KMS-11 (cell line): ENCODE data around the gene IGFBP6.

ENCODE experiments used
- H2AFZ ChIP-seq: fragments of 200-600 bp; sonication (generic); 2 replicates; pipeline ENCODE4 v1.6.1; 2016; ENCODE audit warnings: antibody characterized with exemption, mixed run types, low read depth
- H3K27ac ChIP-seq: fragments of 200-600 bp; sonication (generic); 2 replicates; pipeline ENCODE4 v1.6.1; 2016; ENCODE audit warnings: mild to moderate bottlenecking, mixed run types
- H3K27me3 ChIP-seq: fragments of 200-600 bp; sonication (generic); 2 replicates; pipeline ENCODE4 v1.6.1; 2017; ENCODE audit warnings: mild to moderate bottlenecking, low read depth, mixed run types, moderate library complexity; ENCODE audit not compliant: insufficient read depth
- H3K36me3 ChIP-seq: fragments of 200-600 bp; sonication (generic); 2 replicates; pipeline ENCODE4 v1.6.1; 2017; ENCODE audit warnings: mild to moderate bottlenecking, mixed run types; ENCODE audit not compliant: insufficient read depth
- H3K4me1 ChIP-seq: fragments of 200-600 bp; sonication (generic); 2 replicates; pipeline ENCODE4 v1.6.1; 2016; ENCODE audit warnings: mild to moderate bottlenecking, low read depth, mixed run types; ENCODE audit not compliant: poor library complexity, severe bottlenecking
- H3K4me2 ChIP-seq: fragments of 200-600 bp; sonication (generic); 2 replicates; pipeline ENCODE4 v1.7.0; 2016; ENCODE audit warnings: mild to moderate bottlenecking, mixed run types
- H3K4me3 ChIP-seq: fragments of 200-600 bp; sonication (generic); IDR thresholded peaks from 2 replicates; pipeline ENCODE4 v1.6.1; 2017; ENCODE audit warnings: low read depth, low read length, mixed read lengths; ENCODE audit not compliant: insufficient read depth
- H3K79me2 ChIP-seq: fragments of 200-600 bp; sonication (generic); 2 replicates; pipeline ENCODE4 v1.6.1; 2016; ENCODE audit warnings: low read depth, mixed run types; ENCODE audit not compliant: insufficient read depth
- H3K9ac ChIP-seq: fragments of 200-600 bp; sonication (generic); 2 replicates; pipeline ENCODE4 v1.6.1; 2016; ENCODE audit warnings: mild to moderate bottlenecking, mixed run types
- H4K20me1 ChIP-seq: fragments of 200-600 bp; sonication (generic); 2 replicates; pipeline ENCODE4 v1.6.1; 2016; ENCODE audit warnings: mild to moderate bottlenecking, mixed run types; ENCODE audit not compliant: insufficient read depth
- CTCF ChIP-seq: fragments of 200-600 bp; sonication (generic); conservative IDR thresholded peaks from 2 replicates; pipeline ENCODE4 v1.6.1; 2017; ENCODE audit warnings: low read depth, mild to moderate bottlenecking, antibody characterized with exemption, low read length, moderate library complexity, mixed read lengths

IGFBP6 gene

DNA sequence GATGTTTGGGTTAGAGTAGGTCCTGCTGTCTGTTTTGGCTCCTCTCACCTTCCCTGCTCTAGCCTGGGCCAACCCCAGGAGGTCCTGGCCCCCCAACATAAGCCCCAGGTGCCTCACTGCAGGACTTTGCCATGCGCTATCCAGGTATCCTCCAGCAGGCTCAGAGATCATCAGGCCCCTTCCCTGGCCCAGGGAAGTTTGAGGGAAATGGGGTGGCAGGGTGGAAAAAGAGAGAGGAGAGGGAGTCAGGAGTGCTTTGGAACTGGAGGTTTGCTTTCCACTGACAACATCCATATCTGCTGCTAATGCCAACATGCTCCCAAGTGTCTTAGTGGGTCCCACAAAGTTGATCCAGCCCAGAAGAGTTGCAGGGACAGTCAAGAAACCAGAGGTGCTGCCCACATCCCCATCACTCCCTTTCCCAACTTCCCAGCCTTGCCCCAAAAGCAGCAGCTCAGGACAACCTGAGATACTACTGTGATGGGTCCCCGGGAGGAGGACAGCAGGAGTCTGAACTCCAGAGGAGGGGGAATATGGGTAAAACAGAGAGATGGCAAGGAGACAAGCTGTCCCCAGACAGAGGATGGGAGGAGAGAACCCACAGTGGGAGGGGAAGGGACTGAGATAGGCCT is 46.9 kb upstream of the IGFBP6 start:
- H3K79me2 ChIP-seq: no peaks in the 10 kb centered on the region
- H3K4me1 ChIP-seq: peaks cover 19% of the 10 kb centered on the region
- no peak for TF ChIP-seq CTCF
- H3K4me2 ChIP-seq: no peak overlapping the region
- H3K4me3 ChIP-seq: no peak overlapping the region
- H3K36me3 ChIP-seq: no peaks in the 10 kb centered on the region
- no peaks in the 10 kb centered on the region for H3K27me3 ChIP-seq
- no peaks in the 10 kb centered on the region for H4K20me1 ChIP-seq
- H3K9ac ChIP-seq: no peak overlapping the region
- no peak overlapping the region for H3K27ac ChIP-seq
- H2AFZ ChIP-seq: no peak overlapping the region

DNA sequence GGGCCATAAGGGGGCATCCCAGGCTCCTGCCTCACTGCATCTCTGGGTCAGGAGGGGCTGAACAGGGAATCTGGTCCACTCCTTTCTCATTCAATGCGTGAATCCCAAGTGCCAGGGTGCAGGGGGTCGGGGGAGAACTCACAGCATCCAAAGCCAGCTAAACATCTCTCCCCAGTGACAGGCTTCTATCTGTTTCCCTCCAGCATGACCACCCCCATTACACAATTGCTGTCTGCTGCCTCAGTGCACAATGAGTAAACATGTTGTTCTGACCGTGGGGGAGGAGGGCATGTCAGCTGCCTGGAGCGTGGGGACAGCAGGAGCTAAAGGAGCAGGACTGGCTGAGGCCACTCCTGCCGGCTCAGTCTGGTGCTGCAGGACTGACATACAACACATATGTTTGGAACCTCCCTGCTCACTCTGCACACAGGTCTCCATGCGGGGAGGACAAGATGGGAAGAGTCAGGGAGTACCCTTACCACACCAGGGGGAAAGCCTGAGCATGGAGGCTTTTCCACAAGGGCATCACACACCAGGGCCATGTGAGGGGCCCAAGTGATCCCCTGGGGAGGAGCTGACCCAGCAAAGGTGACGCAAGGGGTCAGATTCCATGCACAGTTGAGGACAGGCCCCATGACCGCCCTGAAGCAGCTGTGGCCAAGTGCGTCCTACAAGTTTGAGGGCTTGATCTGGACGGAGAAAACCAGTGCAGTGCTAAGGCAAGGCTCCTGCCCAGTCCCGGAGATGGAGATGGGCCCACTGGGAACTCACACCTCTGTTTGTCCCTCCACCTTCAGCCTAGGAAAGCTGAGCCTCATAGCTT is 46.2 kb upstream of the IGFBP6 start:
- H3K4me3 ChIP-seq: no peak overlapping the region
- H3K27me3 ChIP-seq: no peaks in the 10 kb centered on the region; the same call in 1 of the 2 replicates
- no peak for TF ChIP-seq CTCF
- H3K27ac ChIP-seq: no peak overlapping the region
- no peak overlapping the region for H3K4me2 ChIP-seq
- H4K20me1 ChIP-seq: no peaks in the 10 kb centered on the region
- H3K79me2 ChIP-seq: no peaks in the 10 kb centered on the region
- no peak overlapping the region for H2AFZ ChIP-seq
- no peaks in the 10 kb centered on the region for H3K36me3 ChIP-seq
- H3K4me1 ChIP-seq: peaks cover 12% of the 10 kb centered on the region
- H3K9ac ChIP-seq: no peak overlapping the region

- no peaks in the 10 kb centered on the region for H3K36me3 ChIP-seq
- H2AFZ ChIP-seq: no peak overlapping the region
- H3K79me2 ChIP-seq: no peaks in the 10 kb centered on the region
- no peaks in the 10 kb centered on the region; the same call in 1 of the 2 replicates for H3K27me3 ChIP-seq
- H3K4me3 ChIP-seq: no peak overlapping the region
- no peak overlapping the region for H3K9ac ChIP-seq
- H3K27ac ChIP-seq: no peak overlapping the region
- H3K4me2 ChIP-seq: no peak overlapping the region
- no peaks in the 10 kb centered on the region for H4K20me1 ChIP-seq
- TF ChIP-seq CTCF: no peak
- H3K4me1 ChIP-seq: peaks cover 9% of the 10 kb centered on the region
Observed at GRCh38 chr12:53051881-53052412, 45.5 kb upstream of the IGFBP6 start.

- H3K27ac ChIP-seq: no peak overlapping the region
- H4K20me1 ChIP-seq: no peaks in the 10 kb centered on the region
- no peaks in the 10 kb centered on the region for H3K79me2 ChIP-seq
- no peaks in the 10 kb centered on the region; the same call in 1 of the 2 replicates for H3K27me3 ChIP-seq
- H2AFZ ChIP-seq: no peak overlapping the region
- H3K4me2 ChIP-seq: no peak overlapping the region
- no peak for TF ChIP-seq CTCF
- no peak overlapping the region for H3K9ac ChIP-seq
- no peak overlapping the region for H3K4me3 ChIP-seq
- no peaks in the 10 kb centered on the region for H3K36me3 ChIP-seq
- H3K4me1 ChIP-seq: peaks cover 8% of the 10 kb centered on the region
Observed at GRCh38 chr12:53052419-53053217, 44.8 kb upstream of the IGFBP6 start.
